ENCODE results near the gene PDE8A. TPM values are rescaled to one million over a fixed set of nuclear protein-coding genes. Genes with fewer than 3 reads are reported as not detected.
"Not testable (repeated sequence)": the region's sequence is repeated elsewhere in the genome, so short reads cannot be mapped to it uniquely, and the experiment has no call there.

Gene PDE8A
- total RNA-seq, 1 donor from 2014 or later = 14.0 TPM

- intact Hi-C loops (cut with micrococcal nuclease) = loop anchor here (10.0 kb wide), 2 partner anchors 180 to 580 kb away; partner anchors contain the start of gene PDE8A
Observed at GRCh38 chr15:85164841-85165466, 183.3 kb downstream of the PDE8A start.

GRCh38 chr15:85167568-85167967 is 185.9 kb downstream of the PDE8A start:
- intact Hi-C loops (cut with micrococcal nuclease) = loop anchor here (10.0 kb wide), 2 partner anchors 183 to 583 kb away; partner anchors contain the start of gene PDE8A

- intact Hi-C loops (cut with micrococcal nuclease) = loop anchor here (10.0 kb wide), 2 partner anchors 184 to 584 kb away; partner anchors contain the start of gene PDE8A
Observed at GRCh38 chr15:85168642-85169173, 187.1 kb downstream of the PDE8A start.

- intact Hi-C loops (cut with micrococcal nuclease) = no loop called here
Observed at GRCh38 chr15:85171736-85172135, 190.1 kb downstream of the PDE8A start.

- intact Hi-C loops (cut with micrococcal nuclease) = no loop called here
Observed at GRCh38 chr15:85172846-85173490, 191.3 kb downstream of the PDE8A start.

GRCh38 chr15:85173630-85174029 is 192.0 kb downstream of the PDE8A start:
- intact Hi-C loops (cut with micrococcal nuclease) = not testable (repeated sequence)

GRCh38 chr15:85174521-85174920 is 192.9 kb downstream of the PDE8A start:
- intact Hi-C loops (cut with micrococcal nuclease) = no loop called here

GRCh38 chr15:85177042-85177515 is 195.4 kb downstream of the PDE8A start:
- intact Hi-C loops (cut with micrococcal nuclease) = not testable (repeated sequence)

GRCh38 chr15:85178308-85178707 is 196.7 kb downstream of the PDE8A start:
- intact Hi-C loops (cut with micrococcal nuclease) = no loop called here

GRCh38 chr15:85179700-85180099 is 198.0 kb downstream of the PDE8A start:
- intact Hi-C loops (cut with micrococcal nuclease) = no loop called here

GRCh38 chr15:85185350-85185749 is 203.7 kb downstream of the PDE8A start:
- intact Hi-C loops (cut with micrococcal nuclease) = not testable (repeated sequence)

- intact Hi-C loops (cut with micrococcal nuclease) = not testable (repeated sequence)
Observed at GRCh38 chr15:85188171-85188577, 206.5 kb downstream of the PDE8A start.

Other genes starting within 250 kb of the PDE8A start
- 40.1 and 42.6 TPM in 2 replicates for gene ZNF592, start 233.3 kb upstream of the PDE8A start, total RNA-seq
- 0.29 and 0.49 TPM in 2 replicates for gene ALPK3, start 164.5 kb upstream of the PDE8A start, total RNA-seq
- gene SLC28A1, start 97.2 kb upstream of the PDE8A start, total RNA-seq = not detected in 2 replicates

All from T-helper 1 cell treated with Interleukin-12 subunit alpha and Interleukin-12 subunit beta and Interleukin-4 antibody, amounts not matched to agents 30 ng/mL and 1 ng/mL, for 36 hours (primary cell).